Measurements from ENCODE around the gene WSCD2.

The WSCD2 gene

DNA sequence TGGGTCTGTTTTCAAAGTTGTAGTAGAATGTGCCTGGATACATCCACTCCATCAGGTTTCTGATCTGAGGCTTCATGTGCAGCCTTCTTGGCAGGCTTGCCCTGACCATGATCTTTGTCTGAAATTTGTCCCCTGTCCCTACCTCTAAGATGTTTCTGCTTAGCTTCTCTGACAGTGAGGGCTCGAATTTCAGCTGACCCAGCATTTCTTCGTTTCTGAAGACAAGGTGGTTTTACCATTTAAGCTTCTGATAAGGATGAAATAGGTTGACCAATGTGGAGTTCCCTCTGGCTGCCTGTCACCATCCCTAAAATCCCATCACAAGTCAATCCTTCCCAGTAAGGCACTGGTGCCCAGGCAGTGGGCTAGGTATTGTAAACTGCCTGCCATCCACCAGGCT, 153.1 kb downstream of the WSCD2 start:
- Histone ChIP-seq H3K4me3 (no peak overlapping the region), H3K27me3 (peaks cover 0 to 7% (median 0%) of the 10 kb centered on the region in 11 experiments; a peak in 1 of 22 replicates), H3K4me2 (peak overlapping the region; percentile 43 to 88 (median 72)), H3K36me3 (no peaks in the 10 kb centered on the region), H3K9me3 (replicated peaks in 1 of 11) (no peaks in the 10 kb centered on the region), H4K20me1 (peaks cover 0 to 13% (median 0%) of the 10 kb centered on the region in 11 experiments; a peak in 5 of 22 replicates), H3K27ac (peak overlapping the region in 2 of 11 experiments; percentile 40 to 44; a peak in 3 of 22 replicates), H3K4me1 (peaks cover 14 to 26% (median 19%) of the 10 kb centered on the region in 10 experiments), H3K9ac (0 out of 22 replicates have a peak overlapping the region, but pooled peaks of 1 of the 11 experiments have one; percentile 2)
- no peak for TF ChIP-seq Cebpa-rat (IDR thresholded peaks at IDR 0.05)

DNA sequence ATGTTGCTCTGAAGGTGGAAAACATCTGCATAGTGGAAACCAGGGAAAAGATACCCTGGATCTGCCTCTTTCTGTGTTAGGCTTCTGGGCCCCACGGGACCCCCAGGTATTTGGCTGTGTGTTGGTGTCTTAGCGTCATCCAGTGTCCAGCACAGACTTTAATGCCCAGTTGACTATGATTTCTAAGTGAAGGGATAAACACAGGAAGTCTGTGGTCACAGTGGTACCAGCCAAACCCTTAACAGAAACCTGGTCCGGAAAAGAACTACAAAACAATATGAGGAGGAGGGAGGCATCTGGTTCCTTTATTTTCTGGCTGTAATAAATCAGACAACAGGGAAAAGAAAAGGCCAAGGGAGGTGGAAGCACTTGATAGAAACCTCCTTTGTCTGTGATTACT, 153.6 kb downstream of the WSCD2 start:
- TF ChIP-seq Cebpa-rat (IDR thresholded peaks at IDR 0.05): no peak
- no peak overlapping the region for H3K4me3 ChIP-seq
- H3K9me3 ChIP-seq (replicated peaks in 1 of 11): no peaks in the 10 kb centered on the region
- peaks cover 14 to 26% (median 19%) of the 10 kb centered on the region in 10 experiments for H3K4me1 ChIP-seq
- peak overlapping the region in 3 of 11 experiments; percentile 8 to 44 (median 40); a peak in 4 of 22 replicates for H3K27ac ChIP-seq
- peak overlapping the region; percentile 43 to 88 (median 72) for H3K4me2 ChIP-seq
- H3K27me3 ChIP-seq: peaks cover 0 to 7% (median 0%) of the 10 kb centered on the region in 11 experiments; a peak in 1 of 22 replicates
- H3K9ac ChIP-seq: peak overlapping the region in 2 of 11 experiments; percentile 13 to 23; a peak in 2 of 22 replicates
- H3K36me3 ChIP-seq: peaks cover 0 to 1% (median 0%) of the 10 kb centered on the region in 11 experiments; a peak in 1 of 22 replicates
- H4K20me1 ChIP-seq: peaks cover 0 to 18% (median 0%) of the 10 kb centered on the region in 11 experiments; a peak in 7 of 22 replicates

DNA sequence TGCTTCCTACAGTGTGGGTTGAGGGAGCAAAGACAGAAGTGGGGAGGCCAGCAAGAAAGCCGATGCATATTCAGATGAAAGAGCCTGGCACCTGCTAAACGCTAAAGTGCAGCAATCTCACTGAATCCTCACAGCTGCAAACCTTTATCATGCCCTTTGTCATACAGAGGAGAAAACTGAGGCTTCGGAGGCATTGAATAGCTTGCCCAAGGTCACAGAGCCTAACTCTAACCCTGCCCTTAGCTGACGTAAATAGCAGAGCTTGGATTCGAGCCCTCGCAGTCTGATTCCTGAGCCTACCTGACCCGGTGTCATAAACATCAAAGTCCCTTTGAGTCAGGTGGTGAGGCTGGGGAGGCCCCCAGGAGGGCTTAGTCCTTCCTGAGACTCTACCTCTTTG, 155.1 kb downstream of the WSCD2 start:
- H3K4me3 ChIP-seq: no peak overlapping the region
- H4K20me1 ChIP-seq: peaks cover 0 to 33% (median 0%) of the 10 kb centered on the region in 11 experiments; a peak in 10 of 22 replicates
- H3K9ac ChIP-seq: no peak overlapping the region
- H3K4me2 ChIP-seq: peak overlapping the region in 3 of 11 experiments; percentile 81 to 88 (median 84); a peak in 2 of 22 replicates
- H3K9me3 ChIP-seq (replicated peaks in 1 of 11): no peaks in the 10 kb centered on the region
- peaks cover 0 to 16% (median 0%) of the 10 kb centered on the region in 11 experiments; a peak in 6 of 22 replicates for H3K36me3 ChIP-seq
- H3K4me1 ChIP-seq: peaks cover 14 to 26% (median 19%) of the 10 kb centered on the region in 10 experiments
- H3K27ac ChIP-seq: no peak overlapping the region
- TF ChIP-seq Cebpa-rat (IDR thresholded peaks at IDR 0.05): no peak
- H3K27me3 ChIP-seq: peaks cover 0 to 7% (median 0%) of the 10 kb centered on the region in 11 experiments; a peak in 1 of 22 replicates

DNA sequence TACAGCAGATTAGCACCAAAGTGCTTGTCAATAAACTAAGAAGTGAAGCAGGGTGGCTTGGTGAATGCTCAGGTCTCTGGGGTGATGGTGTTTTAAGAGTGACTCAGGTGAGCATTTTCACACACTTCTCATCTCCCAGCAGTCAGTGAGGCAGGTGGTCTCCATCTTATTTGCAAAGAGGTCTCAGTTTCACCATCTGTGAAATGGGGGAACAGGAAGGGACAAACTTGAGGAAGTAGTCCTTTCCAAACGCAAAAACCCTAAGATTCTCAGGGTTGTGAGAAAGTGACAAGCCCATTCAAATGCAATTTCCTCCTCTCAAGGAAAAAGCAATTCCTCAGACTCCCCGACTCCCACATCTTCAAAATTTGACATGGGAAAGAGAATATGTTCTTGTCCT, 155.9 kb downstream of the WSCD2 start:
- H3K27me3 ChIP-seq: peaks cover 0 to 7% (median 0%) of the 10 kb centered on the region in 11 experiments; a peak in 1 of 22 replicates
- H3K36me3 ChIP-seq: peaks cover 0 to 25% (median 0%) of the 10 kb centered on the region in 11 experiments; a peak in 6 of 22 replicates
- no peak overlapping the region for H3K27ac ChIP-seq
- no peak overlapping the region for H3K4me2 ChIP-seq
- H3K9ac ChIP-seq: no peak overlapping the region
- no peaks in the 10 kb centered on the region for H3K9me3 ChIP-seq (replicated peaks in 1 of 11)
- H3K4me3 ChIP-seq: no peak overlapping the region
- H3K4me1 ChIP-seq: peaks cover 14 to 26% (median 19%) of the 10 kb centered on the region in 10 experiments
- peaks cover 0 to 41% (median 0%) of the 10 kb centered on the region in 11 experiments; a peak in 10 of 22 replicates for H4K20me1 ChIP-seq
- no peak for TF ChIP-seq Cebpa-rat (IDR thresholded peaks at IDR 0.05)

DNA sequence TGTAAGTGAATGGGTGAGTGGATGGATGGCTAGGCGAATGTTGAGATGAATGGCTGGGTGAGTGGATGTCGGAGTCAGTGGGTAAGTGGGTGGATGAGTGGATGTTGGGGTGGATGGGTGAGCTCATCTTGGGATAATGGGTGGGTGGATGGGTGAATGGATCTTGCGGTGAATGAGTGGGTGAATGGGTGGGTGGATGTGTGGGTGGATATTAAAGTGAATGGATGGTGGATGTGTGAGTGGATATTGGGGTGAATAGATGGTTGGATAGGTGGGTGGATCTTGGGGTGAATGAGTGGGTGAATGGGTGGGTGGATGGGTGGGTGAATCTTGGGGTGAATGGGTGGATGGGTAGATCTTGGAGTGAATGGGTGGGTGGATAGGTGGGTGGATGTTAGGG, 158.1 kb downstream of the WSCD2 start:
- Histone ChIP-seq H3K4me3 (no peak overlapping the region), H3K27ac (no peak overlapping the region), H4K20me1 (peaks cover 0 to 63% (median 0%) of the 10 kb centered on the region in 11 experiments; a peak in 10 of 22 replicates), H3K27me3 (no peaks in the 10 kb centered on the region), H3K36me3 (peaks cover 0 to 47% (median 0%) of the 10 kb centered on the region in 11 experiments; a peak in 6 of 22 replicates), H3K9ac (no peak overlapping the region), H3K4me1 (peaks cover 13 to 22% (median 16%) of the 10 kb centered on the region in 10 experiments), H3K4me2 (no peak overlapping the region), H3K9me3 (replicated peaks in 1 of 11) (peaks cover 0 to 3% (median 0%) of the 10 kb centered on the region in 11 experiments; a peak in 1 of 22 replicates)
- no peak for TF ChIP-seq Cebpa-rat (IDR thresholded peaks at IDR 0.05)

DNA sequence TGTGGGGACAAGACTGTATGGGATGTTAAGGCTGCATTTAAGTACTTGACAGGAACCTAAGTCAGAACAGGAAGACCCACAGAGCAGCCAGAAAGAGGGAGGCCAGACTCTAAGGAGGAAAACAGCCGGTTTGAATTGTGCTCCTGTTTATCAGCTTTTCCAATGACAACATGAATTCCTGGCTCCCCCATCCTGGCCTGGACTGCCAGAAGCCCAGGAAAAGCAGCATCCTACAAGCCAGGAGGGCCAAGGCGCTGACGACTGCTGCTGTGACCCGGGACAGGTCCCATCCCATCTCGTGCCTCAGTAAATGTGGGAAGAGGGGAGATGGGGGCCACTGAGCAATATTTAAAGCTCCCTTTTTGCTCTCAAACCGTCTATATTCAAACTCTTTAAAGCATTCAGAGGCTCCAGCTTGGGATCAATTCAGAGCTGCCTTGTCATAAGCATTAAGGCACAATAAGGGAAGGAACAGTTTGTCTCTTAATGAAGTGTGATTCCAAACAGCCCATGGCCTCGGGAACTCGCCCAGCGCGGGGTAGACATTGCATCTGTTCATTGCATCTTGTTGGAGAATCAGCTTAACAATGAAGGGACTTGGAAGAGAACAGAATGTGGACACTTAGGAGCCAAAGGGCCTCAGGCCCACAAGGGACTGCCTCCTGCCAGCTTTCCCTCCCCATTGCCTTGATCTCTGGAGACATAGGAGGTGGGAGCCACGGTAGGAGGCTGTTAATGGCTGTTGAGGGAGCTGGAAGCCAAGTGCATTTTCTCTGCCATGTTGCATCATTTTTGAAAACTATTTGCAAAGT, 160.5 kb downstream of the WSCD2 start:
- no peaks in the 10 kb centered on the region for H3K4me1 ChIP-seq
- no peak for TF ChIP-seq Cebpa-rat (IDR thresholded peaks at IDR 0.05)
- H3K36me3 ChIP-seq: peaks cover 0 to 70% (median 0%) of the 10 kb centered on the region in 11 experiments; a peak in 6 of 22 replicates
- no peak overlapping the region for H3K9ac ChIP-seq
- H3K4me2 ChIP-seq: no peak overlapping the region
- H4K20me1 ChIP-seq: peaks cover 0 to 86% (median 0%) of the 10 kb centered on the region in 11 experiments; a peak in 10 of 22 replicates
- H3K4me3 ChIP-seq: no peak overlapping the region
- H3K27me3 ChIP-seq: no peaks in the 10 kb centered on the region
- H3K27ac ChIP-seq: no peak overlapping the region
- H3K9me3 ChIP-seq (replicated peaks in 1 of 11): peaks cover 0 to 7% (median 0%) of the 10 kb centered on the region in 11 experiments; a peak in 1 of 22 replicates

DNA sequence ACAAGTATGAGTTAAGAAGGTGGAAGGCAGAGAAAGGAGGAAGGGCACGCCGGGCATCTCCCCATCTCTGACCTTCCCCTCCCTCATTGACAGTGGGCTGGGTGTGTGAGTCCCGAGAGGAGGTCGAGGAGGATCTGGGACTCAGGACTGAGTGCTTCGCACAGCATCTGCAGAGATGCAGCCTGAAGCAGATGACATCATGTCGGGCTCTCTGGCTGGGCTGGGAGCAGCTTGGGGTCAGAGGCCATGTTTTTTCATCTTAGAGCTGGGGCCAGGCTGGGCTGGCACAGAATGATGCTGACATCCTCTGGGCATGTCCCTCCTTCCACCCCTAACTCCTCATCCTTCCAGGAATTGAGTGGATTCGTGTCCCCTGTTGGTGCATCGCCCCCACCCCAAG, 166.6 kb downstream of the WSCD2 start:
- peaks cover 0 to 100% (median 0%) of the 10 kb centered on the region in 11 experiments; a peak in 7 of 22 replicates for H4K20me1 ChIP-seq
- 0 out of 22 replicates have a peak overlapping the region, but pooled peaks of 1 of the 11 experiments have one; percentile 81 for H3K4me2 ChIP-seq
- H3K4me3 ChIP-seq: no peak overlapping the region
- TF ChIP-seq Cebpa-rat (IDR thresholded peaks at IDR 0.05): no peak
- H3K4me1 ChIP-seq: peaks cover 13 to 51% (median 17%) of the 10 kb centered on the region in 10 experiments; a peak in 19 of 20 replicates
- H3K36me3 ChIP-seq: peaks cover 0 to 93% (median 0%) of the 10 kb centered on the region in 11 experiments; a peak in 6 of 22 replicates
- peaks cover 0 to 5% (median 0%) of the 10 kb centered on the region in 11 experiments; a peak in 1 of 22 replicates for H3K27me3 ChIP-seq
- peaks cover 0 to 7% (median 0%) of the 10 kb centered on the region in 11 experiments; a peak in 1 of 22 replicates for H3K9me3 ChIP-seq (replicated peaks in 1 of 11)
- no peak overlapping the region for H3K9ac ChIP-seq
- H3K27ac ChIP-seq: no peak overlapping the region

DNA sequence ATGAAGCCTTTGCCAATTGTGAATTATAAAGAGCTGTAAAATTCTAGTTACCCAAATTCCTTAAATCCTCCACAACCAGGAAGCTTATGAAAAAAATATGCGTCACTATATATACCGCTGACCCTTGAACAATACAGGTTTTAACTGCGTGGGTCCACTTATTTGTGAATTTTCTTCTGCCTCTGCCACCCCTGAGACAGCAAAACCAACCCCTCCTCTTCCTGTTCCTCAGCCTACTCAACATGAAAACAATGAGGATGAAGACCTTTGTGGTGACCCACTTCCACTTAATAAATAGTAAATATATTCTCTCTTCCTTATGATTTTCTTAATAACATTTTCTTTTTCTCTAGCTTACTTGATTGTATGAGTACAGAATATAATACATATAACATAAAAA, 167.9 kb downstream of the WSCD2 start:
- Histone ChIP-seq H3K4me1 (peaks cover 13 to 64% (median 17%) of the 10 kb centered on the region in 10 experiments; a peak in 19 of 20 replicates), H3K27me3 (peaks cover 0 to 5% (median 0%) of the 10 kb centered on the region in 11 experiments; a peak in 1 of 22 replicates), H3K4me2 (peak overlapping the region in 10 of 11 experiments; percentile 8 to 81 (median 42); a peak in 16 of 22 replicates), H3K4me3 (no peak overlapping the region), H3K36me3 (peaks cover 0 to 93% (median 0%) of the 10 kb centered on the region in 11 experiments; a peak in 6 of 22 replicates), H3K27ac (no peak overlapping the region), H3K9ac (no peak overlapping the region), H4K20me1 (peaks cover 0 to 100% (median 0%) of the 10 kb centered on the region in 11 experiments; a peak in 7 of 22 replicates), H3K9me3 (replicated peaks in 1 of 11) (peaks cover 0 to 7% (median 0%) of the 10 kb centered on the region in 11 experiments; a peak in 1 of 22 replicates)
- TF ChIP-seq Cebpa-rat (IDR thresholded peaks at IDR 0.05): no peak
